ENCODE measurements around the gene AKAP11.

Gene AKAP11

GRCh38 chr13:42337808-42338600, 66.1 kb downstream of the AKAP11 start:
- DNase-seq: no peak

DNA sequence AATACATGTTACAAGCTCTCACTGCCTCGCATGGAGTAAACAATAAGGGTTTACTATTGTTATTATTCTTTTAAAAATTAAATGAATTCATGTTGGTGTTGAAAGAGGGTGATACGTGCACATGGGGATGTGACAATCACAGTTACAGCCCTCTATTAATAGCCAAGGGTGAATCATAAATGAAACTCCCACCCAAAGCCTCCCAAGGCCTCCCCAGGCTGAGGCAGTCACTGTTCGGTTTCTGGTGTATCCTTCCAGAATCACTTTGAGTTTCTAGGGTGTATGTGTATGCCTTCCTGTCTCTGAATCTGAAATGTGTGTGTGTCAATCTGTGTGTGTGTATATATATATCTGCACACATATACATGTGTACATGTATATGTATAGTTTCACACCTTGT, 73.4 kb downstream of the AKAP11 start:
- DNase-seq: no peak

GRCh38 chr13:42348576-42348975, 76.6 kb downstream of the AKAP11 start:
- DNase-seq: no peak

DNA sequence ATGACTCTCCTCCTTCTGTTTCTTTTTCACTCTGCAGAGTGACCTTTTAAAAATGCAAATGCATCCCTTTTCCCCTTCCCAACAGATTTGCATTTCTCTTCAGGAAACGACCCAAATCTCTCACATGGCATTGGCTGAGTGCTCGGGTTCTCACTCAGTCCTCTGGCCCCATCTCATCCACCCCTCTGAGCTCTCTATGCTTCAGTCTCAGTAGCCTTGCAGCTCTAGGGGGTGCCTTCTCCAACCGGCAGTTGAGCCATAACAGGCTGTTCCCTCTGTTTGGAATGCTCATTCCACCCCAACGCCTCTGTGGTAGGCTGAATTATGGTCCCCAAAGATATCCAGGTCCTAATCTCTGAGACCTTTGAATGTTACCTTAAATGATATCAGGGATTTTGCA, 78.2 kb downstream of the AKAP11 start:
- DNase-seq: no peak

DNA sequence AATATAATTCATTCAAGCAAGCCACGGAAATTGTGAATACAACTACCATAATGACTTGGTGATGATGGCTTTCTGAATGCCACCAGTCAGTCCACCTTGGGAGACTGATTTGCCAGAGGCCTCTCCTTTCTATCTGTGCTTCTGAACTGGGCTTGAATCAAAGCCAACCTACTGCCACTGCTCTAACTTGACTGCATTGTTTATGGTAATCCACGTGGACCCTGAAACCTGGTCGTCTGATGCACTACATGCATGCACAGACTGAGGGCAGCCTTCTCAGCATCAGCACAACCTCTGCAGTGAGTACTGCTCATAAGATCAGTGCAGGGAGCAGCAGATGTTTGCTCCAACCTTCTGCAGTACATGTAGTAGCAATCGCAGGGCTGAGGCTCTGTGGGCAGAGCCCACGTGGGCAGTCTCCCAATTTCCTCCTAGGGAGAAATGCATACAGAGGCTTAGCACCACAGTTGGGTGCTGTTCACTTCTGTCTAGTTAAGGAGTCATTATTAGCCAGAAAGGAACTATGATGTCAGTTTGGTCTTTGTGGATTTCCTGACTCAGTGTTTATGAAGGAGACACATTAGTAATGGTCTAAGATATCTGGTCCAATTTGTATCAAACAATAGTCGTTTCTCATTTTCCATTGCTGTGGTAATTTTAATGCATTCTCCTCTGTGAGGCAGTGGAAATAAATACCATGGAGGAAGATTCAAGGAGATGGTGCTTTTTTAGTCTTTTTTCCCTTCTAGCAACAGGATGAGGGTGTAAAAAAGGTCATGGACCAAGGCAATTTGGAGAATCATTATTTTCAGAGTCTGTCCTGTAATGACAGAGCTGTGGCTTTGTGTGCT, 82.5 kb downstream of the AKAP11 start:
- DNase-seq: peak in 1 of 2 experiments; percentile 4

- no peak for DNase-seq
Measured at GRCh38 chr13:42355092-42355485, 83.1 kb downstream of the AKAP11 start.

- no peak for DNase-seq
Measured at GRCh38 chr13:42355491-42356183, 83.7 kb downstream of the AKAP11 start.

DNA sequence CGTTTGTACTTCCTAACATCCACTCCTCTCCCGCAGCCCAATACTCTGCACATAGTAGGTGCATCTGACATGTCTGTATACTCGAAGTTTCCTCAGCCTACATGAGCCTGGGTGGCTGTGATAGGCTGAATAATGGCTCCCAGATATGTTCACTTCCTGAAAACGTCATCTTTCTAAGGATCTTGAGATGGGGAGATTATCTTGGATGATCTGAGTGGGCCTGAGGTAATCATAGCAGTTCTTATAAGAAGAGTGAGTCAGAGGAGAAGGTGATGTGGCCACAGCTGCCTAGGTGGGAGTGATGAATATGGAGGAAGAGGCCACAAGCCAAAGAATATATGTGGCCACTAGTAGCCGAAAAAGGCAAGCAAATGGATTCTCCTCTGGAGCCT, 84.2 kb downstream of the AKAP11 start:
- no peak for DNase-seq

- no peak for DNase-seq
Measured at GRCh38 chr13:42360046-42360574, 88.2 kb downstream of the AKAP11 start.

GRCh38 chr13:42361701-42362100, 89.7 kb downstream of the AKAP11 start:
- DNase-seq: no peak

GRCh38 chr13:42363941-42364612, 92.1 kb downstream of the AKAP11 start:
- no peak for DNase-seq

GRCh38 chr13:42364613-42365000, 92.7 kb downstream of the AKAP11 start:
- no peak for DNase-seq

GRCh38 chr13:42367831-42368230, 95.9 kb downstream of the AKAP11 start:
- no peak for DNase-seq

DNA sequence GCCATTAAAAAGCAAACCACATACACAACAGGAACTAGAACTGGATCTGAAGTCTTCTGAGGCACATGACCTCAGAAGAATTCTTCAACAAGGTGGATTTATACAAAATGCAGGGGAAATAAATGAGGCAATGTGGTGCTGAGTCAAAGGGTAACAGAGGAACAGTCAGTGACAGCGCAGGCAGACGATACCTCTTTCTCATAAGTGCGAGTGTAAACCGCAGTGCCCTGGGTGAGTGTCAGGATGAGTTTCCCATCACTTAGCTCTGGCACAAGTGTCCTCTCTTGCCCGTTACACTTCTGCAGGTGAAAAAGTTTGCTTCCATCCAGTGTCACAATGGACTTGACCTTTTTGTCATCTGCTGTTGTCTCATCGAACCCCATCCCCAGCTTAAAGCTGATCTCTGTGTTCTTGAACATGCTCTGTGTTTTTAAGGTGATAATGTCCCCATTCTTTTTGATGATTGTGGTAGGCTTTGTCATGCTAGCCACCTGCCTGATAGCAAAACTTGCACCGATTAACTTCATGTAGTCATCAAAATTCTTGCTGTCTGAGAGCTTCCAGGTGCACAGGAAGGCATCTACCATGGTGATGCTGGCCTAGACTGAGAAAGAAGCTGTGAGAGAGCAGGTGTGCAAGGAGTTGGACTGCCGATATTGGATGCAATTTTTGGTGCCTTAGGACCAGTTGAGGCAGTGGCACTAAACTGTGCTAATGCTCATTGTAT, 97.3 kb downstream of the AKAP11 start:
- no peak for DNase-seq

GRCh38 chr13:42370229-42370628, 98.3 kb downstream of the AKAP11 start:
- no peak for DNase-seq
